Measurements from ENCODE around the gene HOXD11. TPM values are rescaled to one million over a fixed set of nuclear protein-coding genes. Genes with fewer than 3 reads are reported as not detected.

The HOXD11 gene
- total and polyA plus RNA-seq, 9 of the 15 experiments (the other 6 are each of a cell fraction or from before 2014, with no cell fraction given): not detected

- CTCF ChIA-PET (ENCODE audit: low intra/inter-chr PET ratio): no interaction called here
- BruUV-seq (replicated peaks): no TSS peak
Measured at GRCh38 chr2:176114930-176115625, 8.0 kb downstream of the HOXD11 start.

More at GRCh38 chr2:176114930-176115625, 8.0 kb downstream of the HOXD11 start:
- Histone ChIP-seq H3K27me3 (ENCODE audit: control insufficient read depth in 2 of 2, insufficient read depth in 2 of 2, low read length in 2 of 2) (peaks cover 65 to 73% of the 10 kb centered on the region in 2 experiments), H3K79me2 (ENCODE audit: control insufficient read depth, insufficient read depth, low read length) (no peaks in the 10 kb centered on the region), H3K27ac (ENCODE audit: extremely low read depth, low read depth, low read length) (no peak overlapping the region), H3K4me3 (no peak overlapping the region), H3K9me3 (replicated peaks; ENCODE audit: control insufficient read depth, insufficient read depth, low read depth, low read length) (no peaks in the 10 kb centered on the region), H3K9me1 (ENCODE audit: control insufficient read depth, insufficient read depth, low read length) (no peaks in the 10 kb centered on the region), H4K20me1 (replicated peaks; ENCODE audit: control insufficient read depth, insufficient read depth, low read length) (no peaks in the 10 kb centered on the region; the same call in 1 of the 2 replicates), H3K4me2 (ENCODE audit: insufficient read depth, low read length) (no peak overlapping the region), H2AFZ (ENCODE audit: low read depth, low read length) (no peak overlapping the region), H3K9ac (ENCODE audit: insufficient read depth in 1 of 2, low read depth in 2 of 2, low read length in 2 of 2) (no peak overlapping the region), H3K4me1 (replicated peaks in 1 of 2; ENCODE audit: control insufficient read depth in 2 of 2, insufficient read depth in 2 of 2, low read length in 2 of 2) (peaks cover 0 to 19% of the 10 kb centered on the region in 2 experiments; a peak in 1 of 5 replicates), H3K36me3 (ENCODE audit: control insufficient read depth, insufficient read depth, low read length) (no peaks in the 10 kb centered on the region)
- no peak for ATAC-seq
- no peak for DNase-seq (ENCODE audit: extremely low read depth in 1 of 4, low spot score in 3 of 4)
- no peak for FAIRE-seq
- WGBS (ENCODE audit: insufficient coverage, low coverage, missing lambda C conversion rate): under 1% methylated on average over 16 of the region's 16 CpGs
- intact Hi-C loops (cut with micrococcal nuclease) (no loop called here), in situ Hi-C loops (cut with MboI) (no loop called here)
- TF ChIP-seq NUFIP1 (IDR thresholded peaks at IDR 0.05; ENCODE audit: partially characterized antibody) (no peak), FOXK1 (CRISPR knock-in tag; IDR thresholded peaks at IDR 0.05; ENCODE audit: borderline replicate concordance) (no peak), RCOR1 (IDR thresholded peaks at IDR 0.05; ENCODE audit: borderline replicate concordance in 1 of 2, low read depth in 2 of 2, low read length in 2 of 2) (no peak), STAG1 (CRISPR knock-in tag; IDR thresholded peaks at IDR 0.05; ENCODE audit: borderline replicate concordance) (no peak), PCBP1 (IDR thresholded peaks at IDR 0.05; ENCODE audit: low read depth, low read length, poor library complexity, severe bottlenecking) (no peak), ZSCAN29 (IDR thresholded peaks at IDR 0.05) (no peak), CHD1 (IDR thresholded peaks at IDR 0.05; ENCODE audit: low read length) (no peak), BRD9 (IDR thresholded peaks at IDR 0.05; ENCODE audit: low read depth, partially characterized antibody) (no peak), CXXC5 (CRISPR knock-in tag; IDR thresholded peaks at IDR 0.05) (no peak), RFX7 (CRISPR knock-in tag; IDR thresholded peaks at IDR 0.05) (no peak), NCOR1 (IDR thresholded peaks at IDR 0.05) (no peak), HLTF (IDR thresholded peaks at IDR 0.05) (no peak), ZNF277 (CRISPR knock-in tag; IDR thresholded peaks at IDR 0.05; ENCODE audit: borderline replicate concordance) (no peak)
- POLR2A ChIA-PET: no interaction called here

Data from K562 (cell line).